ENCODE measurements around the gene AXIN1. TPM values are rescaled to one million over a fixed set of nuclear protein-coding genes. Genes with fewer than 3 reads are reported as not detected.

The AXIN1 gene
- total and polyA plus RNA-seq, 2 donors = 20.0 to 24.1 TPM

- Histone ChIP-seq H3K27me3 (ENCODE audit: control insufficient read depth in 2 of 2, insufficient read depth in 1 of 2, low read length in 1 of 2) (no peaks in the 10 kb centered on the region), H3K27ac (ENCODE audit: low read depth in 1 of 2, low read length in 1 of 2) (no peak overlapping the region), H3K4me1 (ENCODE audit: control insufficient read depth in 2 of 2, insufficient read depth in 2 of 2, low read length in 2 of 2) (peaks cover 0 to 28% of the 10 kb centered on the region in 2 donors), H3K4me3 (ENCODE audit: low read length in 2 of 2) (no peak overlapping the region), H3K9me3 (ENCODE audit: control insufficient read depth in 2 of 2, insufficient read depth in 1 of 2, low read length in 1 of 2) (no peaks in the 10 kb centered on the region), H3K36me3 (ENCODE audit: control insufficient read depth in 2 of 2, insufficient read depth in 2 of 2, low read length in 1 of 2) (peaks cover 37 to 63% of the 10 kb centered on the region in 2 donors)
- 92% methylated on average over 19 of the region's 19 CpGs for WGBS
- DNase-seq (ENCODE audit: low read depth in 6 of 9, low spot score in 9 of 9) = no peak
These were observed 46.5 kb downstream of the AXIN1 start for GRCh38 chr16:305916-306626.

- Histone ChIP-seq H3K4me1 (ENCODE audit: control insufficient read depth in 2 of 2, insufficient read depth in 2 of 2, low read length in 2 of 2) (peaks cover 0 to 18% of the 10 kb centered on the region in 2 donors), H3K4me3 (ENCODE audit: low read length in 2 of 2) (no peak overlapping the region), H3K9me3 (ENCODE audit: control insufficient read depth in 2 of 2, insufficient read depth in 1 of 2, low read length in 1 of 2) (no peaks in the 10 kb centered on the region), H3K27ac (ENCODE audit: low read depth in 1 of 2, low read length in 1 of 2) (no peak overlapping the region), H3K27me3 (ENCODE audit: control insufficient read depth in 2 of 2, insufficient read depth in 1 of 2, low read length in 1 of 2) (no peaks in the 10 kb centered on the region), H3K36me3 (ENCODE audit: control insufficient read depth in 2 of 2, insufficient read depth in 2 of 2, low read length in 1 of 2) (peaks cover 37 to 64% of the 10 kb centered on the region in 2 donors)
- DNase-seq (ENCODE audit: low read depth in 6 of 9, low spot score in 9 of 9) = no peak
- 97% methylated on average over 43 of the region's 43 CpGs for WGBS
These were observed 48.6 kb downstream of the AXIN1 start for GRCh38 chr16:303760-304505.

GRCh38 chr16:301950-302349, 50.6 kb downstream of the AXIN1 start:
- 98% methylated on average over 13 of the region's 13 CpGs for WGBS
- no peak for DNase-seq (ENCODE audit: low read depth in 6 of 9, low spot score in 9 of 9)
- Histone ChIP-seq H3K27ac (ENCODE audit: low read depth in 1 of 2, low read length in 1 of 2) (no peak overlapping the region), H3K36me3 (ENCODE audit: control insufficient read depth in 2 of 2, insufficient read depth in 2 of 2, low read length in 1 of 2) (peaks cover 25 to 60% of the 10 kb centered on the region in 2 donors), H3K27me3 (ENCODE audit: control insufficient read depth in 2 of 2, insufficient read depth in 1 of 2, low read length in 1 of 2) (no peaks in the 10 kb centered on the region), H3K9me3 (ENCODE audit: control insufficient read depth in 2 of 2, insufficient read depth in 1 of 2, low read length in 1 of 2) (no peaks in the 10 kb centered on the region), H3K4me1 (ENCODE audit: control insufficient read depth in 2 of 2, insufficient read depth in 2 of 2, low read length in 2 of 2) (no peaks in the 10 kb centered on the region), H3K4me3 (ENCODE audit: low read length in 2 of 2) (no peak overlapping the region)

GRCh38 chr16:301235-301634, 51.3 kb downstream of the AXIN1 start:
- Histone ChIP-seq H3K27me3 (ENCODE audit: control insufficient read depth in 2 of 2, insufficient read depth in 1 of 2, low read length in 1 of 2) (no peaks in the 10 kb centered on the region), H3K4me3 (ENCODE audit: low read length in 2 of 2) (no peak overlapping the region), H3K27ac (ENCODE audit: low read depth in 1 of 2, low read length in 1 of 2) (no peak overlapping the region), H3K4me1 (ENCODE audit: control insufficient read depth in 2 of 2, insufficient read depth in 2 of 2, low read length in 2 of 2) (no peaks in the 10 kb centered on the region), H3K36me3 (ENCODE audit: control insufficient read depth in 2 of 2, insufficient read depth in 2 of 2, low read length in 1 of 2) (peaks cover 25 to 60% of the 10 kb centered on the region in 2 donors), H3K9me3 (ENCODE audit: control insufficient read depth in 2 of 2, insufficient read depth in 1 of 2, low read length in 1 of 2) (no peaks in the 10 kb centered on the region)
- 96% methylated on average over 6 of the region's 6 CpGs for WGBS
- no peak for DNase-seq (ENCODE audit: low read depth in 6 of 9, low spot score in 9 of 9)

GRCh38 chr16:297832-298231, 54.7 kb downstream of the AXIN1 start:
- H3K27ac ChIP-seq (ENCODE audit: low read depth in 1 of 2, low read length in 1 of 2) = no peak overlapping the region
- H3K27me3 ChIP-seq (ENCODE audit: control insufficient read depth in 2 of 2, insufficient read depth in 1 of 2, low read length in 1 of 2) = no peaks in the 10 kb centered on the region
- H3K4me1 ChIP-seq (ENCODE audit: control insufficient read depth in 2 of 2, insufficient read depth in 2 of 2, low read length in 2 of 2) = no peaks in the 10 kb centered on the region
- H3K9me3 ChIP-seq (ENCODE audit: control insufficient read depth in 2 of 2, insufficient read depth in 1 of 2, low read length in 1 of 2) = no peaks in the 10 kb centered on the region
- H3K4me3 ChIP-seq (ENCODE audit: low read length in 2 of 2) = no peak overlapping the region
- H3K36me3 ChIP-seq (ENCODE audit: control insufficient read depth in 2 of 2, insufficient read depth in 2 of 2, low read length in 1 of 2) = peaks cover 17 to 50% of the 10 kb centered on the region in 2 donors
- no peak for DNase-seq (ENCODE audit: low read depth in 6 of 9, low spot score in 9 of 9)
- WGBS = 98% methylated on average over 32 of the region's 32 CpGs

GRCh38 chr16:296806-297510, 55.6 kb downstream of the AXIN1 start:
- 98% methylated on average over 37 of the region's 37 CpGs for WGBS
- Histone ChIP-seq H3K27ac (ENCODE audit: low read depth in 1 of 2, low read length in 1 of 2) (no peak overlapping the region), H3K4me1 (ENCODE audit: control insufficient read depth in 2 of 2, insufficient read depth in 2 of 2, low read length in 2 of 2) (no peaks in the 10 kb centered on the region), H3K9me3 (ENCODE audit: control insufficient read depth in 2 of 2, insufficient read depth in 1 of 2, low read length in 1 of 2) (no peaks in the 10 kb centered on the region), H3K4me3 (ENCODE audit: low read length in 2 of 2) (no peak overlapping the region), H3K36me3 (ENCODE audit: control insufficient read depth in 2 of 2, insufficient read depth in 2 of 2, low read length in 1 of 2) (peaks cover 17 to 56% of the 10 kb centered on the region in 2 donors), H3K27me3 (ENCODE audit: control insufficient read depth in 2 of 2, insufficient read depth in 1 of 2, low read length in 1 of 2) (no peaks in the 10 kb centered on the region)
- DNase-seq (ENCODE audit: low read depth in 6 of 9, low spot score in 9 of 9) = no peak

GRCh38 chr16:296276-296675, 56.2 kb downstream of the AXIN1 start:
- H3K9me3 ChIP-seq (ENCODE audit: control insufficient read depth in 2 of 2, insufficient read depth in 1 of 2, low read length in 1 of 2) = no peaks in the 10 kb centered on the region
- H3K27me3 ChIP-seq (ENCODE audit: control insufficient read depth in 2 of 2, insufficient read depth in 1 of 2, low read length in 1 of 2) = no peaks in the 10 kb centered on the region
- H3K4me1 ChIP-seq (ENCODE audit: control insufficient read depth in 2 of 2, insufficient read depth in 2 of 2, low read length in 2 of 2) = no peaks in the 10 kb centered on the region
- no peak overlapping the region for H3K27ac ChIP-seq (ENCODE audit: low read depth in 1 of 2, low read length in 1 of 2)
- 98% methylated on average over 14 of the region's 14 CpGs for WGBS
- no peak for DNase-seq (ENCODE audit: low read depth in 6 of 9, low spot score in 9 of 9)
- no peak overlapping the region for H3K4me3 ChIP-seq (ENCODE audit: low read length in 2 of 2)
- H3K36me3 ChIP-seq (ENCODE audit: control insufficient read depth in 2 of 2, insufficient read depth in 2 of 2, low read length in 1 of 2) = peaks cover 21 to 63% of the 10 kb centered on the region in 2 donors

GRCh38 chr16:293043-293775, 59.3 kb downstream of the AXIN1 start:
- WGBS = 98% methylated on average over 32 of the region's 32 CpGs
- no peaks in the 10 kb centered on the region for H3K27me3 ChIP-seq (ENCODE audit: control insufficient read depth in 2 of 2, insufficient read depth in 1 of 2, low read length in 1 of 2)
- H3K4me1 ChIP-seq (ENCODE audit: control insufficient read depth in 2 of 2, insufficient read depth in 2 of 2, low read length in 2 of 2) = no peaks in the 10 kb centered on the region
- H3K27ac ChIP-seq (ENCODE audit: low read depth in 1 of 2, low read length in 1 of 2) = no peak overlapping the region
- H3K4me3 ChIP-seq (ENCODE audit: low read length in 2 of 2) = no peak overlapping the region
- H3K9me3 ChIP-seq (ENCODE audit: control insufficient read depth in 2 of 2, insufficient read depth in 1 of 2, low read length in 1 of 2) = no peaks in the 10 kb centered on the region
- DNase-seq (ENCODE audit: low read depth in 6 of 9, low spot score in 9 of 9) = no peak
- peaks cover 47 to 78% of the 10 kb centered on the region in 2 donors for H3K36me3 ChIP-seq (ENCODE audit: control insufficient read depth in 2 of 2, insufficient read depth in 2 of 2, low read length in 1 of 2)

Data from thymus (tissue), 11 donors.